Tibial nerve (tissue), 4 donors: ENCODE measurements around the gene FGGY. TPM values are rescaled to one million over a fixed set of nuclear protein-coding genes. Genes with fewer than 3 reads are reported as not detected.

Experiments
- DNase-seq, 2 donors: peaks; one replicate each; pipeline ENCODE4 v3.0.0-alpha.2; 2019; ENCODE audit warnings: low spot score in 2 of 2
- H3K27ac ChIP-seq, 4 donors: fragments of 200-600 bp; sonication (generic) in 3 of 4; one replicate each; pipeline ENCODE4 v1.5.1; 2017 to 2019; ENCODE audit warnings: mild to moderate bottlenecking in 1 of 4
- H3K27me3 ChIP-seq, 2 donors: fragments of 200-600 bp; sonication (generic) in 1 of 2; one replicate each; pipeline versions ENCODE4 v1.5.1 to v1.6.0; 2017 to 2019
- H3K36me3 ChIP-seq, 3 donors: fragments of 200-600 bp; sonication (generic); one replicate each; pipeline ENCODE4 v1.5.1; 2018 to 2019
- H3K4me1 ChIP-seq, 4 donors: fragments of 200-600 bp; sonication (generic) in 3 of 4; one replicate each; pipeline ENCODE4 v1.5.1; 2017 to 2019
- H3K4me3 ChIP-seq, 4 donors: fragments of 200-600 bp; sonication (generic) in 3 of 4; one replicate each; pipeline ENCODE4 v1.5.1; 2017 to 2019; ENCODE audit warnings: mild to moderate bottlenecking in 1 of 4, moderate library complexity in 1 of 4
- H3K9me3 ChIP-seq, 4 donors: fragments of 200-600 bp; sonication (generic) in 3 of 4; one replicate each; pipeline ENCODE4 v1.5.1; 2017 to 2019
- CTCF ChIP-seq, 5 experiments: fragments of 200-600 bp in 3 of 5; fragments of 450-650 bp in 2 of 5; sonication (generic) in 3 of 5; IDR thresholded peaks; one replicate each; pipeline ENCODE4 v1.5.1; 2016 to 2019; ENCODE audit warnings: antibody characterized with exemption in 5 of 5, mild to moderate bottlenecking in 3 of 5, moderate library complexity in 2 of 5
- EP300 ChIP-seq, 2 donors: sonication (generic); formaldehyde crosslinking; IDR thresholded peaks; one replicate each; pipeline ENCODE4 v1.6.1; 2017; ENCODE audit warnings: antibody characterized with exemption in 2 of 2, mild to moderate bottlenecking in 1 of 2
- POLR2A ChIP-seq, 2 donors: fragments of 450-650 bp; IDR thresholded peaks; one replicate each; pipeline ENCODE4 v1.6.1; 2017; ENCODE audit warnings: antibody characterized with exemption in 2 of 2, mild to moderate bottlenecking in 2 of 2, moderate library complexity in 2 of 2
- WGBS, 2 donors: methylation state at CpG; one replicate each; pipeline ENCODE4 v1.1.5; 2018; 5-methylcytosine and 5-hydroxymethylcytosine counted together
- total RNA-seq, 4 donors: library from RNA; depleted of rRNA; stranded (reverse); fragments of >200 nt; gene quantifications; one replicate each; pipeline ENCODE4 v1.1.0, GENCODE V29; 2016

Gene FGGY
- total RNA-seq, 4 donors from 2014 or later: 27.0 to 40.6 (median 32.9) TPM

GRCh38 chr1:59765011-59765730, 468.3 kb downstream of the FGGY start:
- no peaks in the 10 kb centered on the region for H3K4me1 ChIP-seq
- WGBS, 2 donors: 70 to 90% methylated on average over 5 of the region's 5 CpGs
- TF ChIP-seq EP300 (IDR thresholded peaks at IDR 0.05): no peak
- TF ChIP-seq CTCF (IDR thresholded peaks at IDR 0.05): no peak
- no peak for TF ChIP-seq POLR2A (IDR thresholded peaks at IDR 0.05)

GRCh38 chr1:59766227-59766855, 469.4 kb downstream of the FGGY start:
- 59 to 70% methylated on average over 9 of the region's 9 CpGs for WGBS, 2 donors
- H3K36me3 ChIP-seq: no peaks in the 10 kb centered on the region
- no peaks in the 10 kb centered on the region for H3K4me1 ChIP-seq
- no peak for TF ChIP-seq POLR2A (IDR thresholded peaks at IDR 0.05)
- no peak for TF ChIP-seq CTCF (IDR thresholded peaks at IDR 0.05)
- TF ChIP-seq EP300 (IDR thresholded peaks at IDR 0.05): no peak
- H3K27me3 ChIP-seq: no peaks in the 10 kb centered on the region
- no peak overlapping the region for H3K27ac ChIP-seq
- H3K9me3 ChIP-seq: no peaks in the 10 kb centered on the region
- DNase-seq: no peak
- H3K4me3 ChIP-seq: no peak overlapping the region

More at GRCh38 chr1:59765011-59765730, 468.3 kb downstream of the FGGY start:
- no peak overlapping the region for H3K4me3 ChIP-seq
- H3K27ac ChIP-seq: no peak overlapping the region
- H3K36me3 ChIP-seq: no peaks in the 10 kb centered on the region
- H3K9me3 ChIP-seq: no peaks in the 10 kb centered on the region
- no peaks in the 10 kb centered on the region for H3K27me3 ChIP-seq
- no peak for DNase-seq

- 31 to 48% methylated on average over 2 of the region's 2 CpGs for WGBS, 2 donors
- Histone ChIP-seq H3K27ac (no peak overlapping the region), H3K27me3 (no peaks in the 10 kb centered on the region), H3K36me3 (no peaks in the 10 kb centered on the region), H3K4me3 (no peak overlapping the region), H3K9me3 (no peaks in the 10 kb centered on the region), H3K4me1 (no peaks in the 10 kb centered on the region)
- TF ChIP-seq EP300 (IDR thresholded peaks at IDR 0.05) (no peak), POLR2A (IDR thresholded peaks at IDR 0.05) (no peak), CTCF (IDR thresholded peaks at IDR 0.05) (no peak)
- no peak for DNase-seq
Observed at GRCh38 chr1:59767119-59767518, 470.2 kb downstream of the FGGY start.

- TF ChIP-seq CTCF (IDR thresholded peaks at IDR 0.05) (no peak), EP300 (IDR thresholded peaks at IDR 0.05) (no peak), POLR2A (IDR thresholded peaks at IDR 0.05) (no peak)
- WGBS, 2 donors: 93% methylated on average over 10 of the region's 10 CpGs
- no peaks in the 10 kb centered on the region for H3K27me3 ChIP-seq
- no peaks in the 10 kb centered on the region for H3K9me3 ChIP-seq
- no peak for DNase-seq
- no peak overlapping the region for H3K4me3 ChIP-seq
- no peaks in the 10 kb centered on the region for H3K4me1 ChIP-seq
- no peaks in the 10 kb centered on the region for H3K36me3 ChIP-seq
- no peak overlapping the region for H3K27ac ChIP-seq
Observed at GRCh38 chr1:59768792-59769735, 472.2 kb downstream of the FGGY start.
